Effector CD8-positive, alpha-beta T cell (primary cell): Measurements from ENCODE around the gene C20orf204.

ENCODE experiments used
- DNase-seq: peaks from one replicate; lab custom pipeline; 2025; lab: John Stamatoyannopoulos, UW

Gene C20orf204

DNA sequence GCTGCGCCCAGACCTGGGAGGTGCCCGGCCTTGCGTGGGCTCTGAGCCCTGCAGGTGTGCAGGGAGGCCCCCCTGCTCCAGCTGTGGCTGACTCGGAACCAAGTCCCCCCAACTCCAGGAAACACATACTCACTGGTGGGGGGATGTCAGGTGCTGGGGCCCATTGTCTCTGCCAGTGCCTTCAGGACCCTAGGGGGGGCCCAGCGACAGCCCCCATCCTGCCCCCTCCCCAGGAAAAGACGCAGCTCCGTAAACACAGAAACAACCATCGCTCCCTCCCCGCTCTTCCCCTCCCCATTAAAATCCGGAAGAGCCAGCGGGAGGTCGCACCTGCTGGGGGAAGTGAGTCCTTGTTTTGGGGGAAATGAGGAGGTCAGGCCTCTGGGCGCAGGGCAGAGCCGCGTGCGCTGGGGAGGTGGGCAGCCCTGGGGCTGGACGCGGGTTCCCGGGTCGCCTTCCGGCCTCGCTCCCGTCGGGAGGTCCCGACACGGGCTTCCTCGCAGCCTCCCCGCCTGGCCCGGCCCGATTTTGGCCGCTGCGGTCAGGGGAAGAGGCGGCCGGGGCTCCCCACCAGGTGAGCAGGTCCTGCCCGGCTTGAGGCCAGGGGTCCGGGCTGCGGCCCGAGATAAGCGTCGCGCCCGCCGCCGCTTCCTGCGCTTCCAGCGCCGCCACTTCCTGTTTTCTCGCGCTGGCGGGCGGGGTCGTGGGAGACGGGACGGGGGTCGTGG is 6.2 kb downstream of the C20orf204 start:
- no peak for DNase-seq

DNA sequence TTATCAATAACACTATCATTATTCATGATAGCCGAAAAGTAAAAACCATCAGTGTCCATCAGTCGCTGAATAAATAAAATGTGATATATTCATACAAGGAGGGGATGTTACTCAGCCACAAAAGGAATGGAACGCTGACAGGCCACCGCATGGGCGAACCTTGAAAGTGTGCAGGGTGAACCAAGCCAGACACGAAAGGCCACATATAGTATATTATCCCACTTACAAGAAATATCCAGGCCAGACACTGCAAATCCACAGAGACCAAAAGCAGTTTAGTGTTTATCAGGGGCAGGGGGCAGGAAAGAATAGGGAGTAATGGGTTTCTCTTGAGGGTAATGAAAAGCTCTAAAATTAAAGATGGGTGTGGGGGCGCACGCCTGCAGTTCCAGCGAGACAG is 7.8 kb downstream of the C20orf204 start:
- DNase-seq: no peak

DNA sequence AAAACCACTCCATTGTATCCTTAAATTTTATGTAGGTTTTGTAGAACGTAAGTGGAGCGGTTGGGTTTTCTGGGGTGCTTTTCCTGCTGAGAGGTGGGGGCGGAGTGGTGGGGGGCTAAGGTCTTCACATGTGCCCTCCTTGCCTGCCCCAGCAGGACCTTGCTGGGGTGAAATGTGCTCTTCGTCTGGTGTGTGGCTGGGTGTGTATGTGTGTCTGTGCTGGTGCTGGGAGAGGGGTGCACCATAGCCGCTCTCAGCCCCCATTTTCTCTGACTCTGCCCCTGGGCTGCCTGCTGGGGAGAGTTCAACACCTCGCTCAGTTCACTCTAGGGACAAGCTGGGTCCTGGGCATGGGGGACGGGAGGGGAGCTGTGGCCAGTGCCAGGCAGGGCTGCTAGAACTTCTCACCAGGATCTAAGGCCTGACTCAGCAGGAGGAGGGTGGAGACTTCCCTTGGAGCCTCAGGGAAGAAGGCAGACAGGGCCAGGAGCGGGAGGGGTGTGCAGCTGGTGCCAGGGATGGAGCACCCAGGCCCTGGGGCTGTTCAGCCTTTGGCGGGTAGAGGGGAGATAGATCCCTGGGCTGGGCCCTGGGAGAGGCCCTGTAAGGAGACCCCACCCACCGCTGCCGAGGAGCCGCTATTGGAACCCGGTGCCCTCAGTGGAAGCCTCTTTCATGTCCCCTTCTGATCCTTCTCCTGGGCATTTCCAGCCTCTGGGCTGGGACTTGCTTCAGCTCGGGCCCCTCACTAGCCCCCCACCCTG is 8.7 kb downstream of the C20orf204 start:
- DNase-seq: no peak

DNA sequence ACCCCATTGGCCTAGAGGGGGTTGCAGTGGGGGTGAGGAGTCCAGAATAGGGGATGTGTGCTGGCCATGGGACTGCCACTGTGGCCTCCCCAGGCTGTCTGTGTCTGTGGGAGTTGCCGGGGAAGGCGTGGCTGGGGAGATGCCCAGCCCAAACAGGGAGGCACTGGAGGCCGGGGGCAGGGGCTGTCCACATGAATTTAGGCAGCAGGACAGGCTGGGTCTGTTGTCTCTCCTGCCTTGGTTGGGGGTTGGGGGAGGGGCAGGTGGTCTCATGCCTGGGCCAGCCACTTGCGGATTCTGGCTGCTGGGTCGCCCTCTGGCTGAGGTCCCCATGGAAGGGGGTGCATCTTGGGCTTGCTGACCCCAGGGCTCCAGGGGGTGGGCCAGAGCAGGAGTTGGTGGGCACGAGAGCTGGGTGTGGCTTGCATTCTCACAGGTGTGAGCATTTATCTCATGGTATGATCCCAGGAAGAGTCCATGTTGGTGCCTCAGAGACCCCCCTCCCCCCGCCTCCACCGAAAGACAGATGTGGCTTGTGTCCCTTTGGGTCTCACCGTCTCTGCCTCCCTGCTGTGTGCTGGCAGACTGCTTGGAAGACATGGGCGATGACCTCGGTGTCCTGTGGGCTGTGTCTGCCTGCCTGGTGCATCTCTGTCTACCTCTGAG is 9.5 kb downstream of the C20orf204 start:
- no peak for DNase-seq

DNA sequence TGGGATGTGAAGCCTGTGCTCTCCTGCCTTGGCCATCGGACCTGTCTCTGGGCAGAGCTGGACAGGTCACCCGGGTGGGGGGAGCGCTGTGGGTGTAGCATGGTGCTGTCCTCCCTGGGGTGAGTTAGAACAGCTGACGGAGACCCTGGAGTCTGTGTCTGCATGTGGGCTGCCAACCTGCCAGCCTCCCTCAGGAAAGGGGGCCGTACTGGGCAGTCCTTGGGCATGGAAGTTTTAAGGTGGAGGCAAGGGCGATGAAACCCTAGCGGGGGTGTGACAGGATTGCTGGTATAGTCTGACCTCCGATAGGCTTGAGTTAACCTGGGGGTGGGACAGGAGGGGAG is 11.0 kb downstream of the C20orf204 start:
- DNase-seq: no peak

DNA sequence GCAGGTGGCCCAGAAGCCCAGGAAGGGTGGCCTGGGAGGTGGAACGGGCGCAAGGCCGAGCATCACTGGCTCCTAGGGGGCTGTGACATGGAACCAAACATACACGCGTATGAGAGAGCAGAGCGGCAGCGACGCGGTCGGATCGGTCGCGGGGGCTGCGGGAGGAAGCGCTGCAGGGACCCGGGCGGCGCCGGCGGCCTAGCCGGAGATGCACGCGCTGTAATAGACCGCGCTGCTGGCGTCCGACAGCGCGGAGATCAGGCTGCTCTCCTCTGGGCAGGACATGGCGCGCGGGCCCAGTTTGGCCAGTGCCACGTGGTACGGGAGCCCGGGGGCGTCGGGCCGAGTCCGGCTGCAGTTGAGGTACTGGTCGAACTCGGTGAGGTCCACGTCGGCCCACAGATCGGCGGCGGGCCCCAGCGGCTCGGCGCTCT is 12.0 kb downstream of the C20orf204 start:
- DNase-seq: no peak

DNA sequence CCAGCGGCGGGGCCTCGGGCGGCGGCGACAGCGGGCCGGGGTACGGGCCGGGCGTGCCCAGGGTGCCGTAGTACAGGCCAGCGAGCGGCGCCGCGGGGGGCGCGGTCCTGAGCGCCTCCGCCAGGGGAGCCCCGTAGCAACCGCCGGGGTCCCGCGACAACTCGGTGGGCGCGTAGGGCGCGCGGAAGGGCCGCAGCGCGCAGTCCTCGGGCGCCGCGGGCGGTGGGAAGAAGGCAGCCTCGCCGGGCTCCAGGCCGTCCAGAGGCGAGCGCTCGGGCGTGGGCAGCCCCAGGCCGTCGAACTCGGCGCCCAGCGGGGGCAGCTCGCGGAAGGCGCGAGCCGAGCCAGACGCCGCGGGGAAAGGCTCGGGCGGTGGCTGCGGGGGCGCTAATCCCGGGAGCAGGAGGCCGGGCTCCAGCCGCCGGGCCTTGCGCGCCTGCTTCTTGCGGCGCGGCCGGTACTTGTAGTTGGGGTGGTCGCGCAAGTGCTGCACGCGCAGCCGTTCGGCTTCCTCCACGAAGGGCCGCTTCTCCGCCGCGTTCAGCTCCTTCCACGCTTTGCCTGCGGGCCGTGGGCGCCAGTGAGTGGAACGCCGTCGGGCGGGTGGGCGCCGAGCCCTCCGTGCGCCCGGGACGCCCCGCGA is 12.5 kb downstream of the C20orf204 start:
- no peak for DNase-seq

DNA sequence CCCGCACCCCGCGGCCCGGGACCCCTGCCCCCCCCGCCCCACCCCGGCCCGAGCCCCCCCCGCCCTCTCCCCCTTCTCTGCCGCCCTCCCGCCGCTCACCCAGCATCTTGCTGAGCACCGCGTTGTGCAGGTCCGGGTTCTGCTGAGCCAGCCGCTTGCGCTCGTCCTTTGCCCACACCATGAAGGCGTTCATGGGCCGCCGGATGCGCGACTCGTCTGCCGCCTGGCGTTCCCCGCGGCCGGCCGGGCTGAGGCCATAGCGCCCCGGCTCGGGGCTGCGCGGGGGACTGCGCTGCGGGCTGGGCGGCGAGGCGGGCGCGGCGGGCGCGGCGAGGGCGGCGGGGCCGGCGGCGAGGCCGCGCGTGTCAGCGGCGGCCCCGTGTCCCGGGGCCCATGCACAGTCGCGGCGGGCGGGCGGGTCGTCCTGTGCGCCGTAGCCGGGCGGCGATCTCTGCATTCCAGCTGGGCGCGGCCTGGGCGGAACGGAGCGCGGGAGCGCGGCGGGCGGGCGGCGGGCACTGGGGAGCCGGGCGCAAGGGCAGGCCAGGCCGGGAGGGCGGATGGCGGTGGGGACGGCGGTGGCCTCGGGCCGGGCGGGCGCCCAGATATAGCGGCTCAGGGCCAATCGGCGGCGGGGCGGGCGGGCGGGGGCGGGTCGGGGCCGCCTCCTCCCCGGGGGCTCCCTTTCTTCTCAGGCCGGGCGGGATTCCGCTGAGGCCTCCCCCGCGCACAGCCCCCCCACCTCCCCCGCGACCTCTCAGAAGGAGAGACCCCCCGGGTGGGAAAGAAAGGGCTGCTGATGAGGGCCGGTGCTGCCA is 13.3 kb downstream of the C20orf204 start, which contains the start of gene SOX18:
Gene SOX18, minus strand, starts transcription at position 580 of the 818 bp plus-strand sequence. Its CDS starts 123 bp downstream, at position 457.
- DNase-seq: no peak

DNA sequence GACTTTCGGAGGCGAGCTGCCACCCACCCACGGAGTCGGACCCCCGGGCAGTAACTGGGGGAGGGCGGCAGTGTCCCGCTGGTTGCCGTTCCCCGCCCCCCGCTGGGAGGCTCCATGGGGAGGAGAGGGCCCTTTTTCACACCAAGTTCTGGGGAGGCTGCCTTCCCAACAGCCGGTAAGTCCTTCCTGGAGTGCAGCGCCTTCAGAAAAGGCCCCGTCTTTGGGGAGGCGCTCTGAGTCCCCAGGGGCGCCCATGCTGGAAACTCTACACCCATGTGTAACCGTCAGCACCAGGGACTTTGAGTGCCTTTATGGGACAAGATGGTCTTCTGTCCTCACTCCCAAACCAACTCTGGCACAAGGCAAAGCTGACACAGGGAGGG is 13.9 kb downstream of the C20orf204 start:
- no peak for DNase-seq

DNA sequence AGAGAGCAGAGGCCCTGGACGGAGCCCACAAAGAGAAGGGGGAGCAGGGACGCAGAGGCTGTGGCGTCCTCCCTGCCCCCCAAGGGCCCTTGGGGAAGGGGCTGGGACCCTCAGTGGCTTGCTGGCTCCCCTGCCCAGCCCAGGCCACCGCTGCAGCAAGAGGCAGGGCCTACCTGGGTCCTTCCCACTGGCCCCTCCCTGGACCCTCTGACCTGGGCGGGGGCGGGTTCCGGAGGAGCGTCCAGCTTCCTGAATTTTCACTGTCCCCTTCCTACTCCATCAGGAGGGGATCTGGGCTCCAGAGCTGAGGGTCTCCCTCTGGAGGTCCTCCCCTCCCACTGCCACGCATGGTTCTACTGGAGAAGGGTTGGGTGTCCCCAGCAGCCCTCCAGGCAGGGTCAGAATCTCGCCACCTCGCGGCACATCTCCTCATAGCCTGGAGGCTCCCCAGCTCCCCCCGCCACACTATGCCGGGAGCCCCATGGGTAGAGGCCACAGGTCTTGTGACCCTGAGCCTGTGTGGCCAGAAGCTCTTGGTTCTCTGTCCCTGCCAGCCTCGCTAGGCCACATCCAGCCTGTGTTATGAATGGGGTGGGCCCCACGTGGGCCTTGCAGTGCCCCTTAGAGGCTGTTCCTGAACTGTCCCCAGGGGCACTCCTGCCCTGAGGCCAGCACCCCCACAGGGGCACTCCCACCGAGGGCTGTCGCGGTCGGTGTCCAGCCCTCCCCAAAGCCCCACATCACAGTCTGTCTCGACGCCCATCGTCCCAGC is 14.5 kb downstream of the C20orf204 start:
- no peak for DNase-seq

DNA sequence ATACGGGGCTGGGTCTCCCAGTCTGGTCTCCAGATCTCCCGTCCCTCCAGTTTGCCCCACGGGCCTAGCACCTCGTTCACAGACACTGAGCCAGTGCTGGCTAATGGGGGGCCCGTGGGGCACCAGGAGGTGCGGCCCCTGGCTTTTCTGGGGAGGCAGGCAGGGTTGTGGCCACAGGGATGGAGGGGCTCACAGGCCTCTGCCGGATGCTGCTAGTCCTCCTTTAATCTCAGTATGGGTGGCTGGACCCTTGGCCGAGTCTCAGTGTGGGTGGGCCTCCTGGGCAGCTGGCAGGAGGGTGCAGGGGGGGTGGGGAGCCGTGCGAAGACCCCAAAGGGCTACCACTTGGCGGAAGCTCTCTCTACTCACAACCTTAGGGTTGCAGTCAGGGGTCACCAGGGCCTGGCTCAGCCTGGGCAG is 15.1 kb downstream of the C20orf204 start:
- no peak for DNase-seq

DNA sequence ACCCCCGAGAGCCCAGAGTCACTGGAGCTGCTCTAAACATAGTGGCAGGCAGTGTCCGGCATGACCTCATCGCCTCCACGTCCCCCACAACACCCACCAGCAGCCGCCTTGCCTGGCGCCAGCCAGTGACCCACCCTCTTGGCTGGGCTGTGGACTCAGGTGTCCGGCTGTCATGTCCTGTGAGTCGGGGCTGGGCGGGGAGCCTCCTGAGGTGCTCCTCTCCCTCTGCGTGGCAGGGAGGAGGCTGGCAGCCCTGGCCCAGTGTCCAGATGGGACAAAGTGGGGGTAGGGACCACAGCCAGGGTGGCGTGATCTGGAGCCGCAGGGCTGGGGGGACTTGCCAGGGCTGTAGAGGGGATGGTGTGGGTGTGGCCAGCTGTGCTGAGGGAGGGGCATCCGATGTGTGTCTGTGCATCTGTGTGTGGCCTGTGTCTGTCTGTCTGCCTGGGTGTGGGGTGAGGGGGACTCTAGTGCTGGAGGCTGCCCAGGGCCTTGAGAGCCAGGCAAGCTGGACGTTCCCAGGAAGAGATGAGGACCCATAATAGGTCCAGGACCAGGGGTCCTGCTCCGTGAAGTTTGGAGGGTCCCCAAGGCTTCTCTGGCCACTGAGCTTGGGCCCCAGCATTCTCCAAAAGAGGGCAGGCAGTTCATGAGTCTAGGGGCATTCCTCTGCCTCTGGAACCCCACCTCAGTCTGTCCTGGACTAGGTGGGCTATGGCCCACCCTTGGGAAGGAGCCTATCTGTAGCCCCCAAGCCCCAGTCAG is 15.8 kb downstream of the C20orf204 start:
- no peak for DNase-seq

DNA sequence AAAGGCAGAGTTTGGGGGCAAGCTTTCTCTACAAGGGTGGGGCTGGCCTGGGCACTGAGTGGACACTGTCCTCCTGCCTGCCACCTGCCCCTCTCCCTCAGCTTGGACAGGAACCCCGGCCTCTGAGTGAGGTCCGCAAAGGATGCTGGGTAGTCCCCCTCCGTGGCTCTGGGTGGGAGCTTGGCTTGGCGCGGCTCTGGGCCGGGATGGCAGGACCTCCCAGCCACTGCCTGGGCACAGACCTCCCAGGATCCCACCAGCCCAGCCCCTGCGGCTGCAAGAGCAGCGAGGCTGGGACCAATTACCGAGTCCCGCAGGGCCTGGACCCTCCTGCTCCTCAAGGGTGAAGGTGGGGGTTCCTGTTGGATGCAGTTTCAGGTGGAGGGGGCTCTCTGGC is 16.3 kb downstream of the C20orf204 start:
- DNase-seq: no peak

DNA sequence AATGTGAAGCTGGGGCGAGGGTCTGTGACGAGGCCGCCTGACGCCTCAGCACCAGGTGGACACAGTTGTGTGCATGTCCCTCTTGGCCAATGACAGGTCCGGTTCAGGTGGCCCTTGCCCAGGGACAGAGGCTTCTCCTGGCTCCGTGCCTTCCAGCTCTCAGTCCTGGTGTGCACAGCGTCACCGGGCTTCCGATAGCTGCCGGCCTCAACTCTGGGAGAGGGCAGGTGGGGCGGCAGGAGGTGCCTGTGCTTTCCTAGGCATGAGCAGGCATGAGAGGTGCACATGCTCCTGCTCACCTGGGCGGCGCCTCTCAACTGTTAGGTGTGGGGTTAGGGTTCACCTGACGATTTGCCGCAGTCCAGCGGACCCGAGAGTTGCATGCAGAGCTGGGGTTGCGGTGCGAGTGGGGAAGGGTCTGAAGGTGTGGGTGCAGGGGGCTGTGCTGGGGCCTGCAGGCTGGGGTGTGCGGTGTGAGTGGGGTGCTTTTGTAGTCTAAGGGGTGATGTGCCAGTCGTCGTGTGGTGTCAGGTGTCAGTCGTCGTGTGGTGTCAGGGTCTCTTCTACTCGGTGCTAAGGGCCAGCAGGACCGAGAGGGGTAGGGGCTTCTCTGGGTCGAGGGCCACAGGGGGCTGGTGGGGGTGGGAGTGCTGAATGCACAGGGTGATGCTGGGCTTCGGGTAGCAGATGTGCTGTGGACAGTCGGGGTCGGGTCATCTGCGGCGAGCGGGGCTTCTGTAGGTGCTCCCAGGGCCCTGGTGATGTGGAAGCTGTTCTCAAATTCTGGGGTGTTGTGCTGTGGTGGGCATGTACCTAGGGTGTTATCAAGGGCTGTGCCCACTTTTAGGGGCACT is 17.2 kb downstream of the C20orf204 start:
- no peak for DNase-seq

DNA sequence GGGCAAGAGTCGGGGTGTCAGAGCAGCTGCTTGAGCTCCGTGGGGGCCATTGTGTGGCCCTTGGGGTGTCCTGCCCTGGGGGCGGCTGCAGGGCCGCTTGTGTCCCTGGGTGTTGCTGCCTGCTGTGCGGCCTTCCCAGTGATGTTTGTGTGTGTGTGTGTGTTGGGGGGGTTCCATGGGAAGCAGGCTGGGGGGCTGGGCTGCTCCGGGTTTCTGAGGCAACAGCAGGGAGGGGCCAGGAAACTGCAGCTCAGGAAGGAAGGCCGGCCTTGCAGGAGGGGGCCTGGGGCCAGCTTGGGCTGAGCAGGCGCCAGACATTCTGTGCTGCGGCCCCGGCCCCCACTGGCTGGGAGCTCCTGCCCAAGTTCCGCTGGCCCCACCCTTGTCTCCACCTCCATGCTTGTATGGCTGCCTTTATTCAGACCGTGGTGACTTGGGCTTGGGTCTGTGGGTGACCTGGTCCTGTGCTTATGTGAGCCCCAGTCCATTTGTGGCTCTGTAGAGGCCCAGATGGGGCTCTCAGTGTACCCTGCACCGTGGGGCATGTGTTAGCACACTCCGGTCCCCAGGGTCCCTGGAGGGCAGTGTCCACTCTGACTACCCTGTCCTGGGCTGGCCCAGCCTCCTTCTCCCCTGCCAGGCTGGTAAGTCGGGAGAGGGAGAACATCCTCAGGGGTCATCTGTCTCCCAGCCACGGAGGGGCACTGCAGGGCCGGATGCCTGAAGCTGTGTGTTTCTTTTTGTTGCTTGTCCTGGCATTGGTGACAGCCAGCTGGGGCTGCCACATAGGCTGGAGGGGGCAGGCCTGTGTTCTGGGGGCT is 18.1 kb downstream of the C20orf204 start:
- no peak for DNase-seq

DNA sequence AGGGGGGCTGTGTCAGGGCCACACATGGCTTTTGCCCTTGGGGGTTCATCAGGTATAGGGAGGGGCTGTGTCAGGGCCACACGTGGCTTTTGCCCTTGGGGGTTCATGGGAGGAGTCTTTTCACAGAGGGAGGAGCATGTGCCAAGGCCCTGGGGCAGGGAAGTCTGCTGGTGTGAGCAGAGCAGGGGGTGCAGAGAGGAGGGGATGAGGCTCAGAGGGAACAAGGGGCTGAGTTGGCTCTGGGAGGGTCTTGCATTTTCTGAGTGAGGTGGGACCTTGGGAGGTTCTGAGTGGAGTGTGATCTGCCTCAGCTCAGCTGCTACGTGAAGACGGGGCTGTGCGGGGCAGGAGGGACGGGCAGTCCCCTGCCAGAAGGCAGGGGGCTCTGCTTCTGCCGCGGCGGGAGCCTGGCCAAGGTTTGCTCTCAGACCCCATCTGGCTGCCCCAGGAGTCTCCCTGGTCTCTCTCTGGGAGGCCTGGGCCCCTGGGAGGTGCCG is 19.5 kb downstream of the C20orf204 start:
- no peak for DNase-seq

DNA sequence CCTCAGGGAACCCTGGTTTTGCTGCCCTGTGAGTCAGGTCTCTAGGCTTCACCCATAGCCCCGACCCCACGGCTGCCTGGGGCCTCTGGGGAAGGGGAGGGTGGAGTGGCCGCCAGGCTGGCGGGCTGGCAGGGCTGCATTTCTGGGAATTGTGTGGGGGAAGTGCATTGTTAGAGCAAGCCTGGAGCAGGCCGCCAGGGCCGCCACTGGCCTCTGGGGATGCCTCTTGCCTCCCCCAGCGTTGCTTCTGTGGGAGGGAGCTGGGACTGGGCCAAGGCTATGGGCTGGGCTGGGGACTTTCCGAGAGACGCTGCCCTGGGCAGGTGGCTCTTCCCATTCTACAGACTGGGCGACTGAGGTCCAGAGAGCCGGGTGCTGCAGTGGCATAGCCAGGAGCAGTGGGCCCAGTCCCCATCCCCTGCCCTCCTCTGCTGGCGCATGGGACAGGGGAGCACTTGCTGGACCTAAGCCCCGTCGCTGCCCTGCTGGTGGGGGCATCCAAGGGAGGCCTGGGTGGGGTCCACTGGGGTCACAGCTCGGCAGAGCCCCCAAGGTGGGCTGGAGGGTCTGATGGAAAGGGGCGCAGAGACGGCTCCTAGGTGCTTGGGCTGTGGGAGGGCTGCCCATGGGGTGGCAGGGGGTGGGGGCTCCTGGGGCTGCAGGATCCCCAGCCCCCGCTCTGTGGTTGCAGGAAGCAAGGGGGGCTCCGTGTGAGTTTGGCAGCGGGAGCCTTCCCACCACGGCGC is 20.1 kb downstream of the C20orf204 start:
- DNase-seq: no peak

DNA sequence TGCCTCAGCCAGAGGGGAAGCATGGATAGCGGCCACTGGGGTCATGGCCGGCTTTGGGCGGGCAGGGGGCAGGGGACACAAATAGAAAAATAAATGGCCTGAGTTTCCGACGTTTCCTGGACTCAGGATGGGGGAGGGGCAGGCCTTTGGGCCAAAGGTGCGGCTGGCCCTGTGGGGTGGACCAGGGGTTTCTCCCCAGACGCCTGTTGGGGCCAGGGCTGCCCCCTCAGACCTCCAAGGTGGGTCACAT is 20.6 kb downstream of the C20orf204 start:
- DNase-seq: no peak
